Spleen (tissue), 7 donors: ENCODE measurements around the gene ALKBH3.

Experiments
- CTCF ChIP-seq, 11 experiments: fragments of 200-600 bp in 7 of 11; fragments of 450-650 bp in 4 of 11; sonication (generic) in 4 of 11; IDR thresholded peaks in 8 of 11; conservative IDR thresholded peaks in 3 of 11; 1 replicate in 7 of 11; 2 replicates in 4 of 11; pipeline versions ENCODE4 v1.4.0 to v1.8.0; 2016 to 2021; ENCODE audit warnings: antibody characterized with exemption in 11 of 11, inconsistent platforms in 4 of 11, mild to moderate bottlenecking in 1 of 11
- POLR2A ChIP-seq, 3 donors: fragments of 450-650 bp; IDR thresholded peaks; one replicate each; pipeline ENCODE4 v1.5.1; 2017; ENCODE audit warnings: antibody characterized with exemption in 3 of 3, mild to moderate bottlenecking in 1 of 3
- POLR2AphosphoS5 ChIP-seq, 3 donors: sonication (generic); formaldehyde crosslinking; IDR thresholded peaks; one replicate each; pipeline ENCODE4 v1.5.1; 2017; ENCODE audit warnings: antibody characterized with exemption in 3 of 3
- donor health status: DM: no; HTN: no; CAD: no; lungs with moderate emphysema.
- donor health status: DM: no; HTN: no; CAD: no.
- donor health status: DM: no; HTN: no; CAD: no.

DNA sequence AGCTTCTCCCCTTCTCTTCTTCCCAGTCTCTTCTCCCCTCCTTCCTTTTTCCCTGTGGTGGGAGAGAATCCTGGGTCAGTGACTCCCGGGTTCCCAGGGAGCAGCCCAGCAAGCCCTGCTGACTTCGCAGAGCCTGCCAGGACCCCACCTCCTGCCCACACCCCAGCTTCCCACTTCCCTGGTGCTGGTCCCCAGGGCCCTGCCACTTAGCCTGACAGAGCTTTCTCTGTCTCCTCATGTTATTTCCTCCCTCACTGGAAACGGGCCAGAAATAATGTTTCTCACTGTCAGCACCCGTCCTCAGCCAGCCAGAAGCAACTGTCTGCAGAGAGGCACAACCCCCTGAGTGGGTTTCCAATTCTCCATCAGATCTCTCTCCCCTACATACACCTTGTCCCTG, 88.9 kb downstream of the ALKBH3 start:
- TF ChIP-seq POLR2AphosphoS5 (IDR thresholded peaks at IDR 0.05) (peak in 1 of 3 donors; percentile 8), CTCF (IDR thresholded peaks at IDR 0.05 in 8 of 11, conservative IDR thresholded peaks at IDR 0.05 in 3 of 11) (no peak), POLR2A (IDR thresholded peaks at IDR 0.05) (no peak)
